Keratinocyte (primary cell): ENCODE data around the gene LPIN1.

Experiments
- EZH2 ChIP-seq: IDR thresholded peaks from one replicate; pipeline ENCODE4 v1.6.1; 2012; ENCODE audit warnings: inconsistent platforms, mild to moderate bottlenecking, low read length, moderate library complexity
- TF ChIP-seq, protein P1 (sequence below), 3 experiments: IDR thresholded peaks in 1 of 3; conservative IDR thresholded peaks in 1 of 3; optimal IDR thresholded peaks in 1 of 3; 2 replicates in 2 of 3; 3 replicates in 1 of 3; pipeline versions ENCODE3 to v1.5.1; 2011; ENCODE audit warnings: low read length in 3 of 3, mild to moderate bottlenecking in 3 of 3, moderate library complexity in 2 of 3, control low read depth in 1 of 3, inconsistent platforms in 1 of 3; ENCODE audit not compliant: insufficient read depth in 2 of 3; ENCODE audit errors: extremely low read depth in 1 of 3

DNA sequence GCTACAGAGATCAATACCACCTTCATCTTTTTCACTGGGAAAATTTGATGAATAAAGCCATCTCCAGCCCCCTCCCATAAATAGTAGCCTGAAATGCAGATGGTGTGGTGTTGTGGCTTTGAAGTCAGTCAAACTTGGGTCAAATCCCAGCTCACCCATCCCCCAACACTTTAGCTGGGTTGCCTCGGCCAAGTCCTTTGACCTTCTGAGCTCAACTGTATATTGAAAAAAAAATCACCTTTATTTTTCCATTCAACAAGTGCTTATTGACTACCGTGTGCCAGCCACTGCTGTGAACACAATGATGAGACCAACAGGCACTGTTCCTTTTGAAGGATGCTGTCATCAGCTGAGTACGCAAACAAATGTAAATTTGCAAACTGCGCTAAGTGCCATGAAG is 41.4 kb upstream of the LPIN1 start:
- TF ChIP-seq EZH2 = no peak
- TF ChIP-seq, protein P1, sequence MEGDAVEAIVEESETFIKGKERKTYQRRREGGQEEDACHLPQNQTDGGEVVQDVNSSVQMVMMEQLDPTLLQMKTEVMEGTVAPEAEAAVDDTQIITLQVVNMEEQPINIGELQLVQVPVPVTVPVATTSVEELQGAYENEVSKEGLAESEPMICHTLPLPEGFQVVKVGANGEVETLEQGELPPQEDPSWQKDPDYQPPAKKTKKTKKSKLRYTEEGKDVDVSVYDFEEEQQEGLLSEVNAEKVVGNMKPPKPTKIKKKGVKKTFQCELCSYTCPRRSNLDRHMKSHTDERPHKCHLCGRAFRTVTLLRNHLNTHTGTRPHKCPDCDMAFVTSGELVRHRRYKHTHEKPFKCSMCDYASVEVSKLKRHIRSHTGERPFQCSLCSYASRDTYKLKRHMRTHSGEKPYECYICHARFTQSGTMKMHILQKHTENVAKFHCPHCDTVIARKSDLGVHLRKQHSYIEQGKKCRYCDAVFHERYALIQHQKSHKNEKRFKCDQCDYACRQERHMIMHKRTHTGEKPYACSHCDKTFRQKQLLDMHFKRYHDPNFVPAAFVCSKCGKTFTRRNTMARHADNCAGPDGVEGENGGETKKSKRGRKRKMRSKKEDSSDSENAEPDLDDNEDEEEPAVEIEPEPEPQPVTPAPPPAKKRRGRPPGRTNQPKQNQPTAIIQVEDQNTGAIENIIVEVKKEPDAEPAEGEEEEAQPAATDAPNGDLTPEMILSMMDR (optimal IDR thresholded peaks at IDR 0.05 in 1 of 3, IDR thresholded peaks at IDR 0.05 in 1 of 3, conservative IDR thresholded peaks at IDR 0.05 in 1 of 3; ENCODE audit: extremely low read depth in 1 of 3, insufficient read depth in 2 of 3, low read length in 3 of 3) = no peak
